Measurements from ENCODE around the gene PAPOLA. TPM values are rescaled to one million over a fixed set of nuclear protein-coding genes. Genes with fewer than 3 reads are reported as not detected.

PAPOLA gene
- total RNA-seq, 1 experiment from 2014 or later, result 223 TPM

GRCh38 chr14:96484399-96484798 is 17.8 kb upstream of the PAPOLA start:
- ATAC-seq, result no peak
- TF ChIP-seq SIN3A (IDR thresholded peaks at IDR 0.05; ENCODE audit: low read depth), result no peak
- TF ChIP-seq EZH2phosphoT487 (IDR thresholded peaks at IDR 0.05; ENCODE audit: borderline replicate concordance), result no peak
- no peak for TF ChIP-seq FOSL1 (IDR thresholded peaks at IDR 0.05; ENCODE audit: low read depth)
- no peak for TF ChIP-seq RAD21 (IDR thresholded peaks at IDR 0.05; ENCODE audit: low read depth)
- no peak for TF ChIP-seq SRF (IDR thresholded peaks at IDR 0.05; ENCODE audit: low read depth)
- TF ChIP-seq ATF3 (IDR thresholded peaks at IDR 0.05), result no peak
- TF ChIP-seq ELF1 (IDR thresholded peaks at IDR 0.05; ENCODE audit: borderline replicate concordance, low read depth), result no peak
- TF ChIP-seq CTCF (IDR thresholded peaks at IDR 0.05 in 2 of 3, conservative IDR thresholded peaks at IDR 0.05 in 1 of 3; ENCODE audit: borderline replicate concordance in 1 of 3, insufficient read depth in 1 of 3, low read depth in 2 of 3, low read length in 2 of 3), result no peak
- no peak for TF ChIP-seq CBX3 (IDR thresholded peaks at IDR 0.05; ENCODE audit: low read depth)
- TF ChIP-seq POLR2AphosphoS5 (IDR thresholded peaks at IDR 0.05; ENCODE audit: low read depth, low read length), result no peak
- no peak for TF ChIP-seq EGR1 (IDR thresholded peaks at IDR 0.05; ENCODE audit: low read depth)
- no peak overlapping the region for H3K4me3 ChIP-seq (replicated peaks in 1 of 2; ENCODE audit: low read depth in 1 of 2, low read length in 2 of 2)
- no peaks in the 10 kb centered on the region for H3K9me3 ChIP-seq (ENCODE audit: control insufficient read depth in 1 of 2, insufficient read depth in 1 of 2, low read depth in 1 of 2, low read length in 2 of 2)
- no peak overlapping the region for H3K9ac ChIP-seq (ENCODE audit: low read length)
- no peak overlapping the region for H2AFZ ChIP-seq (ENCODE audit: low read depth, low read length, poor library complexity, severe bottlenecking)
- H3K4me1 ChIP-seq (ENCODE audit: control insufficient read depth in 1 of 2, insufficient read depth in 2 of 2, low read length in 2 of 2), result no peaks in the 10 kb centered on the region
- no peaks in the 10 kb centered on the region for H3K9me2 ChIP-seq (ENCODE audit: insufficient read depth)
- no peak overlapping the region for H3K27ac ChIP-seq (ENCODE audit: low read depth, low read length)
- H3K36me3 ChIP-seq (ENCODE audit: control insufficient read depth in 1 of 2, insufficient read depth in 2 of 2, low read length in 2 of 2), result no peaks in the 10 kb centered on the region
- BruUV-seq (replicated peaks), result no TSS peak
- H3K4me2 ChIP-seq (ENCODE audit: low read length), result no peak overlapping the region
- intact Hi-C loops (cut with micrococcal nuclease), result no loop called here
- ChIA-PET POLR2A (no interaction called here), RAD21 (ENCODE audit: low non-redundant PET in 1 of 2, low total read pairs in 2 of 2, uncharacterized antibody in 2 of 2, unreplicated experiment in 2 of 2) (no interaction called here), CTCF (no interaction called here)
- no peaks in the 10 kb centered on the region for H3K27me3 ChIP-seq (ENCODE audit: insufficient read depth, low read length)
- DNase-seq (ENCODE audit: low read depth, low spot score), result no peak
- no peaks in the 10 kb centered on the region for H4K20me1 ChIP-seq (ENCODE audit: insufficient read depth)
- no peaks in the 10 kb centered on the region for H3K79me2 ChIP-seq (ENCODE audit: insufficient read depth, low read length)

Measured in HCT116 (cell line).